ENCODE results near the gene WIPI1.

DNA sequence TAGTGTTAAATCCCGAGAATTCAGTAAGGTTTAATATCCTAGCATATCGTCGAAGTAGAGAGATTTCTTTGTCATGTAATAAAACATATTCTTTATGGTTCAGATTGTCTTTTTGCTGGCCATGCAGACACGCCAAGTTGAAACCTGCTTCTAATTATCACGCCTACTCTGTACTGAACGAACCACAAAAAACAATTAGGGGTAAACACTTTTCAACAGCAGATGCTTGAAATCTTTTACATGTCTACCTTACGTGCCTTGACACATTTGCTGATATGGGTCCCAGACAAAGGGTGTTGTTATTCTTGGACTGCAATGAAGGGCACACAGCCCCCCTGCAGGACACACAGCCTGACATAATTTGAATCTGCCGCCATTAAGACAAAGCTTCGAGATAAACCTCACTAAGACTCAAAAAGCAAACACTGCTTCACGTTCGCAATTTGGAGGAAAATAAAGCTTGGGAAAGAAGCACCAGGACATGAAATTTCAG lies 13.3 kb downstream of the WIPI1 start:
- TF ChIP-seq, protein P1, sequence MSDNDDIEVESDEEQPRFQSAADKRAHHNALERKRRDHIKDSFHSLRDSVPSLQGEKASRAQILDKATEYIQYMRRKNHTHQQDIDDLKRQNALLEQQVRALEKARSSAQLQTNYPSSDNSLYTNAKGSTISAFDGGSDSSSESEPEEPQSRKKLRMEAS (IDR thresholded peaks at IDR 0.05; ENCODE audit: low read depth, low read length) = no peak
- TF ChIP-seq, protein P2, sequence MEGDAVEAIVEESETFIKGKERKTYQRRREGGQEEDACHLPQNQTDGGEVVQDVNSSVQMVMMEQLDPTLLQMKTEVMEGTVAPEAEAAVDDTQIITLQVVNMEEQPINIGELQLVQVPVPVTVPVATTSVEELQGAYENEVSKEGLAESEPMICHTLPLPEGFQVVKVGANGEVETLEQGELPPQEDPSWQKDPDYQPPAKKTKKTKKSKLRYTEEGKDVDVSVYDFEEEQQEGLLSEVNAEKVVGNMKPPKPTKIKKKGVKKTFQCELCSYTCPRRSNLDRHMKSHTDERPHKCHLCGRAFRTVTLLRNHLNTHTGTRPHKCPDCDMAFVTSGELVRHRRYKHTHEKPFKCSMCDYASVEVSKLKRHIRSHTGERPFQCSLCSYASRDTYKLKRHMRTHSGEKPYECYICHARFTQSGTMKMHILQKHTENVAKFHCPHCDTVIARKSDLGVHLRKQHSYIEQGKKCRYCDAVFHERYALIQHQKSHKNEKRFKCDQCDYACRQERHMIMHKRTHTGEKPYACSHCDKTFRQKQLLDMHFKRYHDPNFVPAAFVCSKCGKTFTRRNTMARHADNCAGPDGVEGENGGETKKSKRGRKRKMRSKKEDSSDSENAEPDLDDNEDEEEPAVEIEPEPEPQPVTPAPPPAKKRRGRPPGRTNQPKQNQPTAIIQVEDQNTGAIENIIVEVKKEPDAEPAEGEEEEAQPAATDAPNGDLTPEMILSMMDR (IDR thresholded peaks at IDR 0.05; ENCODE audit: low read depth, low read length) = no peak
- TF ChIP-seq POLR2A (IDR thresholded peaks at IDR 0.05; ENCODE audit: extremely low read depth, insufficient read length) = no peak
- TF ChIP-seq MYC (IDR thresholded peaks at IDR 0.05; ENCODE audit: low read depth, low read length) = no peak

All from NB4 (cell line).